KBM-7 (cell line): ENCODE results near the gene CAMLG.
A peak's percentile ranks its signal among the peaks of the same experiment; 100 is the strongest.
"Not testable (repeated sequence)": the region's sequence is repeated elsewhere in the genome, so short reads cannot be mapped to it uniquely, and the experiment has no call there.

Source experiments
- DNase-seq: peaks from one replicate; pipeline ENCODE4 v3.0.0-alpha.2; 2015
- in situ Hi-C: fragments of 300-500 bp; cut with MboI; formaldehyde crosslinking; loops from 2 replicates; pipeline ENCODE4 v1.14.3; 2020; ENCODE audit warnings: low sequenced_read_pairs, low pct_unique_long_range_greater_than_20kb, mixed read lengths

The CAMLG gene

DNA sequence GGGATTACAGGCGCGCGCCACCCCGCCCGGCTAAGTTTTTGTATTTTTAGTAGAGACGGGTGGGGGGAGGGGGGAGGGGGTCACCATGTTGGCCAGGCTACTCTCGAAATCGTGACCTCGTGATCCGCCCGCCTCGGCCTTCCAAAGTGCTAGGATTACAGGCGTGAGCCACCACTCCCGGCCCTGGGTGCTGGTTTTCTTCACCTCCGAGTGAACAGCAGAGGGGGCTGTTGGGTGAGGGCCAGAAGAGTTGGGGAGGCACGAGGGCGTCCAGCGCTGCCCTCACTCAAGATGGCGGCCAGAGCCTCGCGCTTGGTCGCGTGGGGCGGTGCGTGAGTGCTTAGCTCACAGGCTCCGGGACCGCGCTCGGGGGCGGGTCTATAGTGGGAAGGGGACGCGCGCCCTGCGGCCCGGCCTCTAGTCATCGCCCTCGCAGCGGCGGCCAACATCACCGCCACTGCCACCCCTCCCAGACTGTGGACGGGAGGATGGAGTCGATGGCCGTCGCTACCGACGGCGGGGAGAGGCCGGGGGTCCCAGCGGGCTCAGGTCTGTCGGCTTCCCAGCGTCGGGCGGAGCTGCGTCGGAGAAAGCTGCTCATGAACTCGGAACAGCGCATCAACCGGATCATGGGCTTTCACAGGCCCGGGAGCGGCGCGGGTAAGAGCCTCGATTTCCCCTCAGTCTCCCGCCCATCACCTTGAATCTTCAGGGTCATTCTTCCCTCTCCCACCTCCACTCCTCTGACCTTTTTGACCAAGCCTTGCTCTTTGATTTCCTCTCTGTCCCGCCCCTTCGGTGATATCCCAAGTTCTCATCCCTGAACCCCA is at the start of gene CAMLG:
Gene CAMLG (plus strand): TSS at position 416 of the 830 bp plus-strand sequence. CDS start 73 bp downstream, at position 489.
- in situ Hi-C loops = no loop called here
- DNase-seq = peak; percentile 99

DNA sequence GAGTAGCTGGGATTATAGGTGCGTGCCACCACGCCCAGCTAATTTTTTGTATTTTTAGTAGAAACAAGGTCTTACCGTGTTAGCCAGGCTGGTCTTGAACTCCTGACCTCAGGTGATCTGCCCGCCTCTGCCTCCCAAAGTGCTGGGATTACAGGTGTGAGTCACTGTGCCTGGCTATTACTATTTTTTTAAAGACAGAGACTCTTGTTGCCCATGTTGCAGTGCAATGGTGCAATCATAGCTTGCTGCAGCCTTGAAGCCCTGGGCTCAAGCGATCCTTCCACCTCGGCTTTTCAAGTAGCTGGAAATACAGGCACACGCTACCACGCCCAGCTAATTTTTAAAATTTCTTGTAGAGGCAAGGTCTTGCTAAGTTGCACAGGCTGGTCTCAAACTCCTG is 48.2 kb upstream of the CAMLG start:
- DNase-seq, in situ Hi-C loops: not testable (repeated sequence)

DNA sequence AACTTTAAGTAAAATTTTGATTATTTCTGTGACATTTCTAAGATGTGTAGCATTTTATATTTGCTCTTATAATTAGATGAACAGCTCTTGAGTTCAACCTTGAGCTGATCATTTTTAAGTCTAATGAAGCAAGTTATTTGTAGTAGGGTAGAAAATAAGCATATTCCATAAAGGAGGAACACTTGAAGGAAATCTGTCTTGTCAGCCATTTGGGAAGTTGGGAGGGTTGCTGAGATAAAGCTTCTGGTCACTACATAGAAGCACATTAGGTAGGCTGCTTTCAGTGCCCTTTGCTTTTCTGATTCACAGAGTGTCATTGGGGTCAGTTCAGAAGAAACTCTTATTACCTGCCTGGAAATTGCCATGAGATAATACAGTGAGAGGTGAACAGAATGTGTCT is 45.6 kb upstream of the CAMLG start:
- in situ Hi-C loops = no loop called here
- DNase-seq = no peak

DNA sequence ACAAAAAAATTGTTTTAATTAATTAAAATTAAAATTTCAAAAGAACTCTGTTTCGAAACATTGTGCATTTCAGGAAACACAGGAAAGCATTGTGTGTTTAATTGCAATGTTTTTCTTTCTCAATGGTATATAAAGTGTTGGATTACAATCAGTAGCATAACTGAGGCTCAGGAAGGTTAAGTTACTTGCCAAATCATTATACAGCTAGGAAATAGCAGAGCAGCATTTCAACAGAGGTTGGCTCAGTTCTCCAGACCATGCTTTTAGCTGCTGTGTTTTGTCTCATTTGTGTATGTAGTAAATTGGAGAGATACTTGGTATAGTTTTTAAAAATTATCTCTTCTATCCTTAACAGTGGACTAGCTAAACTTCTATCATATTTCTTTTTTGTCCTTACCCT is 30.0 kb upstream of the CAMLG start:
- in situ Hi-C loops = no loop called here
- no peak for DNase-seq

DNA sequence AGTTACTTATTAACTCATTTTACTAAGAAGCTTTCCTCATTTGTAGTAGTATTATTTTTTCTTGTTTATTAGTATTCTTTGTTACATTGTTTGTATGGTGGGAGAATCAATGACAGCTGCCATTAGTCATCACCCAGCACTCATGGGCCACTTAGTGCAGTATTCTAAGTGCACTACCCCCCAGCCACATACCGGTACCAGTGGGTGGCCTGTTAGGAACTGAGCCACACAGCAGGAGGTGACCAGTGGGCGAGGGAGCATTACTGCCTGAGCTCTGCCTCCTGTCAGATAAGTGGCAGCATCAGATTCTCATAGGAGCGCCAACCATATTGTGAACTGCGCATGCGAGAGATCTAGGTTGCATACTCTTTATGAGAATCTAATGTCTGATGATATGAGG is 24.2 kb upstream of the CAMLG start:
- DNase-seq = no peak
- in situ Hi-C loops = no loop called here

DNA sequence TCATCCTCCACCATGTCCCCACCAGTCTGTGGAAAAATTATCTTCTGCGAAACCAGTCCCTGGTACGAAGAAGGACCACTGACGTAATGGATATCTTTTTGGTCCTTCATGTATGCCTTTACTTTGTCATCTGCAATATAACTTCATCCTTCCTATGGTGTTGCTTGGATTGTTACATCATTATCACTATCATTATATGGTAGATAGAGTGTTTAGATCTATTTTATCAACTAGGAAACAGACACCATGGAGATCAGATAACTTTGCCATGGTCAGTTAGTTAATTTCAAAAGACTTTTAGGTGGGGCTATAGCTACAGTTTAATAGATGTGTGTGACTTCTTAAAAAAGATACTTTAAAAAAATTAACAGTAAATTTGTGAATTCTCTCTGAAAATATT is 23.8 kb upstream of the CAMLG start:
- in situ Hi-C loops = no loop called here
- DNase-seq = no peak

DNA sequence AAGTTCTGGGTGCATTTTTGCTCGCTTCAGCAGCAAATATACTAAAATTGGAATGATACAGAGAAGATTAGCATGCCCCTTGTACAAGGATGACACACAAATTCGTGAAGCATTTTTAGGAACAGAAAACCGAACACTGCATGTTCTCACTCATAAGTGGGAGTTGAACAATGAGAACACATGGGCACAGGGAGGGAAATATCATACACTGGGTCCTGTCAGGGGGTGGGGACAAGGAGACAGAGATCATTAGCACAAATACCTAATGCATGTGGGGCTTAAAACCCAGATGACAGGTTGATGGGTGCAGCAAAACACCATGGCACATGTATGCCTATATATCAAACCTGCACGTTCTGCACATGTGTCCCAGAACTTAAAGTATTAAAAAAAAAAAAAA is 22.9 kb upstream of the CAMLG start:
- in situ Hi-C loops, DNase-seq: not testable (repeated sequence)

DNA sequence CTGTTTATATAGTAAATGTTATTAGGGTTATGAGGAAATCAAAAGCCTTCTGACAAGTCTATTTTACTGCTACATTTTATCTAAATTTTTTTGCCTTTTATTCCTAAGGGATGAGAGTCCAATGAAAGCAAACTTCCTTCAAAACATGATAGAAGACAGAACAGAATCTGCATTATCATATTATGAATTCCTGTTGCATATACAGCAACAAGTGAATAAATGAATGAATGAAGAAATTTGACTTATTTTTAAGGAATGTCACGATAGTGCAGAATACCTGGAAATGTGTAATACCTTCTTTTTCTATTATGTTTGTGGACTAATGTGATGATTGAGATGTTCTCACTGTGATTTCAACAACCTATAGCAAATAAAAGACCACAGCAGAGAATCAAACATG is 13.5 kb upstream of the CAMLG start:
- DNase-seq = no peak
- in situ Hi-C loops = no loop called here

DNA sequence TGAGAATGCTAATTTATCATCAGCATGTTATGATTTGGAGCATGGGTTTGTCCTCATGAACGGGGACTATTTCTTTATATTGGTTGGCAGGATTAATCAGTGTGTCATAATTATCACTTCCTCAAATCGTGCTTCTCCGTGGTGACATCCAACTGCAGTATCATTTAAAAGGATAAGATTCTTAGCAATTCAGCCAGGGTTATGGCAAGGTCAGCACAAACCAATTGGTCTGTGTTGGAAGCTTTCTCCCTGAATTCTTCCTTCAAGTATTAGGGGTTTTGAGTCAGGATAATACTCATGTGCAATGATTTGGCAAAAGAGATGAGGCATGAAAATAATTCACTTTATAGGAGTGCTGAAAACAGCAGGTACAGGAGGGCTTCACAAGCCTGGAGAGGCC is 5.5 kb upstream of the CAMLG start:
- DNase-seq = peak; percentile 7

DNA sequence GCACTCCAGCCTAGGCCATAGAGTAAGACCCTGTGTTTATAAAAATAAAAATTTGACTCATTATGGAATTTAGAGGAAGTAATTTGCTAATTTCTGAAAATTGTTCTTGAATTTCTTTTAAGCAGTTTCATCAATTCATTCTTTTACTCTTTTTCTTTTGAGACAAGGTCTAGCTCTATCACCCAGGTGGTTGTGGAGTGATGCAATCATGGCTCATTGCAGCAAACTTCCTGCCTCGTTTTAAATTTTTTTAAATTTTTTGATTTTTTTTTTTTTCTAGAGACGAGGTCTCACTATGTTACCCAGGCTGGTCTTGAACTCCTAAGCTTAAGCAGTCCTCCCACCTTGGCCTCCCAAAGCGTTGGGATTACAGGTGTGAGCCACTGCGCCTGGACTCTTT is 3.1 kb upstream of the CAMLG start:
- in situ Hi-C loops = no loop called here
- peak; percentile 11 for DNase-seq

More for the DNA sequence above, 5.5 kb upstream of the CAMLG start:
- in situ Hi-C loops = no loop called here

DNA sequence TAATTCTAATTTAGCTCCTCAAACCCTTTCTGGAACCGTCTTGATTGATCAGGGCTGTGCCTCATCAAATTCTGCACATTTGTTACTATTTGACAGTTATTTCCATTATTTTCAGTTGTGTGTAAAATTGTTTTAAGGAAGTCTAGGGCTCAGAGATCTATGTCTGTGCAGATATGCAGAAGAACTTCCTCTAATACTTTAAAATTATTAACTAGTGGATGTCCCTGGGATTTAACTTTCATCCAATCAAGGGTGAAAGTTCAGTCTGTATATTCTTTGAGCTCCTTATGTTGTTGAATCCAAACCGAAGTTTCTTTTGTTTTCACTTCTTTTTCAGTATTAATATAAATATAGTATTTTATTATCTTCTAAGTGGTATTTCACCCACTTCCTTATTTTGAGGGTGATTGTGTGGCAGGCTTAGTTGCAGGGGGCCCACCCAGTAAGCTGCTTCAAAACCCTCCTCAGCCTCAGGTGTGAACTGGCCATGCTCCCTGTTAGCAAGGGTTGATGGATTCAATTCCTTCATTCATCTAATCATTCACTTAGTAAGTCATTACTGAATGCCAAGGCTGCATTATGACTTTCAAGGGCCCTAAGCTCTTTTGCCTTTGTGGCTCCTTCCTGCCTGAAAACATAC is 2.1 kb upstream of the CAMLG start:
- peak; percentile 13 for DNase-seq
- in situ Hi-C loops = no loop called here

DNA sequence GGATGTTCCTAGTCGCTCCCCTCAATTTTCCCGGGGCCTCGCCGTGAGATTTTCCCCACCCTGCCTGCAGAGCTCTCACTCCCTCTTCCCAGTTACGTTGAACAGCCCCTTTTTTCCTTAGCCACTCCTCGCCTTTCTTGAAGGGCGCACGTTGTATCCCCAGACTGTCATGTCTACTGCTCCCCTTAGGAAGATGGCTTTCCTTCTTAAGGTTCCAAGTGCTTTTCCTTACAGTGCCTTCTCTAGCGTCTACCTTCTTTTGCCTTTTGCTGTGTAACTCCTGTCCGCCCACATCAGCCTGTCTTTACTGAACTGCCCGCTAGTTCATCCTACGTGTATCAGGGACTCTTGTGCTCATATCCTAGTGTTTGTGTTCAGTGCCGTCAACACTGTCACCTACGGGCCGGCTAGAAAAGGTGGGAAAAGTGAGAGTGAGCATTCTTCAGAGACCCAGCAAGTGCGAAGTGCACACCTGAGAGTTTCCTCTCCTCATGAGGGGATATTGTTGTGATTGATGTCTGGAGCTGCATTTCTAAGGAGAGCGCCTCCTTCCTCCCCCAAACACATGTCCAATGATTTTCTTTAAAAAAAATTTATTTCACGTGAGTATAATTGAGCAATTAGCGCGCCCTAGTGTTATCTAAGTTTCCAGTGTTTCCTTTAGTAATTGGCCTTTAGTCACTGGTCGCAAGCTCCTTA is 764 bp downstream of the CAMLG start:
- DNase-seq = peak; percentile 68

DNA sequence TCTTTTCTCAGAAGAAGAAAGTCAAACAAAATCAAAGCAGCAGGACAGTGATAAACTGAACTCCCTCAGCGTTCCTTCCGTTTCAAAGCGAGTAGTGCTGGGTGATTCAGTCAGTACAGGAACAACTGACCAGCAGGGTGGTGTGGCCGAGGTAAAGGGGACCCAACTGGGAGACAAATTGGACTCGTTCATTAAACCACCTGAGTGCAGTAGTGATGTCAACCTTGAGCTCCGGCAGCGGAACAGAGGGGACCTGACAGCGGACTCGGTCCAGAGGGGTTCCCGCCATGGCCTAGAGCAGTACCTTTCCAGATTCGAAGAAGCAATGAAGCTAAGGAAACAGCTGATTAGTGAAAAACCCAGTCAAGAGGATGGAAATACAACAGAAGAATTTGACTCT is 2.7 kb downstream of the CAMLG start:
- DNase-seq = no peak
- in situ Hi-C loops = no loop called here

More for the DNA sequence above, 764 bp downstream of the CAMLG start:
- in situ Hi-C loops = no loop called here

DNA sequence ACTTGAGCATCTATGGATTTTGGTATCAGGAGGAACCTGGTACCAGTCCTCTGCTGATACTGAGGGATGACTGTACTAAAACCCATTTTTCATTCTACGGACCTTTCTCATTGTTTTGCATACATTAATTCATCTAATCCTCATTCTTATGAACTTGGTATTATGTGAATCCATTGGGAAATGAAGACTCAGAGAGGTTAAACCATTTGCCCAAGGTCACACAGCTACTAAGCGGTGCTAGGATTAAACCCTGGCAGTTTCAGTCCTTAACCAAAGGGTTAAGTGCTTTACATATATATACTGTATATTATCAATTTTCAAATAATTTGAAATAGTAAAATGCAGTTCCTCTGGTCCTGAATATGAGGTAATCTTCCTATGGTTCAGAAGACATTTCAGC is 3.8 kb downstream of the CAMLG start:
- in situ Hi-C loops = no loop called here
- DNase-seq = no peak

DNA sequence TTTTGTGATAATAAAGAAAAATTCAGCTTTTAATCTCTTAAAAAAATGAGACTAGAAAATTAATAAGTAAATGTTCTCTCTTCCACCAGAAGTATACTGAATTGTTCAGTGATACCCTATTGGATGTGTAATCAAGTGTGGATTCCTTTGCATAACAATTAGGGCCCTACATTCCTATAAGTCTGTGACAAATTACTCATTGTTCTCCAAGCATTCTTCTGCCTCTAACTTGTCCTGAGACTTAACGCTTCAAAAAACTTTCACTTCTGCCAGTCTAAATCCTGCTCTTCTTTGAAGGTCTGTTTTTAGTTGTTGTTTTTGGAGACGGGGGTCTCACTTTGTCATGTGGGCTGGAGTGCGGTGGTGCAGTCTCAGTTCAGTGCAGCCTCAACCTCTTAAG is 11.1 kb downstream of the CAMLG start:
- DNase-seq = no peak
- in situ Hi-C loops = no loop called here

DNA sequence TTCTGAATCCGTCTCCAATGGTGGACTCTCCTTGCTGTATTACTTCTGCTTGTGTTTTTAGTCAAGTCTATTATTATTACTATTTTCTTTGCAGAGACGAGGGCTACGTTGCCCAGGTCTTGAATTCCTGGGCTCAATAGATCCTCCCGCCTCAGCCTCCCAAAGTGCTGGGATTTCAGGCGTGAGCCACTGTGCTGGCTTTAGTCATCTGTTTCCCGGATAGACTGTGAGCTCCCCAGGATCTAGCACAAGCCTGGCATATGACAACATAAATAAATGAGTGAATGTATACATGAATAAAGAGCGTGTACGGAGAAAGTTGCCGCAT is 19.8 kb downstream of the CAMLG start:
- in situ Hi-C loops = no loop called here
- no peak for DNase-seq

DNA sequence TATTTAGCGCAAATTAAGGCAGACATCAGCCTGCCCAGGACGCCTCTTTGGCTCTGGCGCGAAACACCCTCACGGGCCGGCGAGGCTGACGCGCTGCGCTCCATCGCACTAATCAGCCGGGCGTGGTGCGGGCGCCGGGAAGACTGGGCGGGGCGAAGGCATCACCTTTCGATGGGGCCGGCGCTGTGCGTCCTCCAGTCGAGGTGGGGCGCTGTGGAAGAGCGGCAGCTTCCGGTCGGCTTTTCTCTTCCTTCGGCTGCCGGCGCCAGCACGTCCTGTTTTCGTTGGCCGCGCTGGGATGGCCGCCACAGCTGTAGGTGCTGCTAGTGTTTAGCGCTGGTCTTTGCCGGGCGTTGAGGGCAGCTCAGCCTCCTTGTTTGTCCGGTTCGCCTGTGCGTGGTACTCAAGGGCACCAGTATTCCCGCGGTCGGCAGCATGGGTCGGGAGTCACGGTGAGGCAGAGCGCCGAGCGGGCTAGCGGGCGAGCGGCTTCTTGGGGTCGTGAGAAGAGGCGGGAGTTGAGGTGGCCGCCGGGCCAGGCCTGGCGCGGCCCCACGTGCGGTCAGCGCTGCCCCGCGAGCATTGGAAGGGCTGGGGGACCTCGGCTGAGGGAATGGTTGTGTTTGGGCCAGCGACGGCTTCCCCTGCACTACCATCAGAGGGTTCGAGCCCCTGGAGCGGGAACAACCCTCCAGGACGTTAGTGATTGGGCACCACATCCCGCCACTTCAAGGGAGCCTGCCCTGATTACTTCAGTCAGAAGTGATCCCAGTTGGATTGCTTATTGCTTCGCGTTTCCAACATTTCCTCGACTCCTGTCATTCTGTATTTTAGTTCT is 20.4 kb downstream of the CAMLG start, which contains the start of gene DDX46:
Gene DDX46 (plus strand): TSS at position 276 of the 838 bp plus-strand sequence. CDS start 160 bp downstream, at position 436.
- in situ Hi-C loops = no loop called here
- peak; percentile 95 for DNase-seq

DNA sequence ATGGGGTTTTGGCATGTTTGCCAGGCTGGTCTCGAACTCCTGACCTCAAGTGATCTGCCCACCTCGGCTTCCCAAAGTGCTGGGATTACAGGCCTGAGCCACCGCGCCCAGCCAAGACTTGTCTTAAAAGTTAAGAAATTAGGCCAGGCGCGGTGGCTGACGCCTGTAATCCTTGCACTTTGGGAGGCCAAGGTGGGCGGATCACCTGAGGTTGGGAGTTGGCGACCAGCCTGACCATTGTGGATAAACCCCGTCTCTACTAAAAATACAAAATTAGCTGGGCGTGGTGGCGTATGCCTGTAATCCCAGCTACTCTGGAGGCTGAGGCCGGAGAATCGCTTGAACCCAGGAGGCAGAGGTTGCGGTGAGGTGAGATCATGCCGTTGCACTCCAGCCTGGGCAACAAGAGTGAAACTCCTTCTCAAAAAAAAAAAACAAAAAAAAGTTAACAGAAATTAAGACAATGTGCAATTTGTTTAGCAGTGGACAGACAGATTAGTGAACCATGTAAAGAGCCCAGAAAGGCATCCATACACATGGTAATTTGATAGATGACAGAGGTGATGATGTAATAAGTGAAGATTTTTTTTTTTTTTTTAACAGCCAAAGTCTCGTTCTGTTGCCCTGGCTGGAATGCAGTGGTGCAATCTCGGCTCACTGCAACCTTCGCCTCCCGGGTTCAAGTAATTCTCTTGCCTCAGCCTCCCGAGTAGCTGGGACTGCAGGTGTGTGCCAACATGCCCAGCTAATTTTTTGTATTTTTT is 29.4 kb downstream of the CAMLG start:
- DNase-seq, in situ Hi-C loops: not testable (repeated sequence)

DNA sequence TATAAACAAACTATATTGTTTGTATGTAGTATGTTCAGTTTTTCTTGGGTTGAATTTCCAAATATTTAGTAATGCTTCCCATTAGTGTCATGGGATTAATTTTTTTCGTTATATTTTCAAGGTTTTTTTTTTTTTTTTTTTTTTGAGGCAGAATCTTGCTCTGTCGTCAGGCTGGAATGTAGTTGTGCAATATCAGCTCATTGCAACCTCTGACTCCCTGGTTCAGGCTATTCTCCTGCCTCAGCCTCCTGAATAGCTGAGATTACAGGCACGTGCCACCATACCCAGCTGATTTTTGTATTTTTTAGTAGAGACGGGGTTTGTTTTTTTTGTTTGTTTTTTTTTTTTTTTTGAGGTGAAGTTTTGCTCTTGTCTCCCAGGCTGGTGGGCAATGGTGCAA is 30.9 kb downstream of the CAMLG start:
- DNase-seq = no peak
- in situ Hi-C loops = no loop called here
